ENCODE data around the gene MTHFD2L. TPM values are rescaled to one million over a fixed set of nuclear protein-coding genes. Genes with fewer than 3 reads are reported as not detected.

MTHFD2L gene
- total and polyA plus RNA-seq, 2 donors (not counting 3 experiments of a cell fraction or from before 2014, with no cell fraction given), result 6.9 to 15.2 TPM

DNA sequence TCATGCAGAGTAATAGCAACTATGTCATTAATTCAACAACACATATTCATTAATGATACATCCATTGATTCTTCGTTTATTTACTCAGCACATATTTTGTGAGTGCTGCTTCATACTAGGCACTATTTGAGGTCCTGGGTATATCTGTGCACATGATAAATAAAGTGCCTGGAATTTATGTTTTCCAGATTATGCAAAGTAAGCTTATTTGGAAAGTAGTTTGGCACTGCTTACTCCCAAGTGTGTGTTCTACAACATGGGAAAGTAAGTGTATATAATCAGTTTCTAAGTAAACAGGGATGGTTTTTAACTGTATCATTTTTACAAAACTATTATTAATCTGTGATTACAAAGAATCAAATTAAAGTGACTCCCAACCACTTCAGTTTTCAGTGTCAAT lies 133.6 kb downstream of the MTHFD2L start:
- Histone ChIP-seq H3K27ac (ENCODE audit: insufficient read depth, low read depth, low read length) (no peak overlapping the region), H3K9me3 (replicated peaks; ENCODE audit: control insufficient read depth, insufficient read depth, low read length) (no peaks in the 10 kb centered on the region), H2AFZ (ENCODE audit: low read depth, low read length) (no peak overlapping the region), H3K9me1 (replicated peaks; ENCODE audit: control insufficient read depth, extremely low read depth, insufficient read depth, low read length) (no peaks in the 10 kb centered on the region), H3K27me3 (ENCODE audit: control insufficient read depth in 2 of 2, insufficient read depth in 2 of 2, low read length in 2 of 2) (no peaks in the 10 kb centered on the region), H3K4me2 (ENCODE audit: insufficient read depth, low read length) (no peak overlapping the region), H4K20me1 (replicated peaks; ENCODE audit: control insufficient read depth, extremely low read depth, insufficient read depth, low read length) (no peaks in the 10 kb centered on the region), H3K79me2 (ENCODE audit: control insufficient read depth, insufficient read depth, low read length) (no peaks in the 10 kb centered on the region), H3K4me3 (replicated peaks in 1 of 3; ENCODE audit: insufficient read depth in 1 of 3, low read depth in 1 of 3, low read length in 3 of 3) (no peak overlapping the region), H3K9ac (replicated peaks; ENCODE audit: extremely low read depth, insufficient read depth, low read length) (no peak overlapping the region), H3K36me3 (ENCODE audit: control insufficient read depth in 2 of 2, extremely low read depth in 1 of 2, insufficient read depth in 2 of 2, low read length in 2 of 2) (no peaks in the 10 kb centered on the region), H3K4me1 (ENCODE audit: control insufficient read depth, extremely low read depth, insufficient read depth, low read length) (no peaks in the 10 kb centered on the region)
- no TSS peak for BruUV-seq (replicated peaks)
- FAIRE-seq (peak; percentile 15), DNase-seq (ENCODE audit: low read depth, low spot score) (no peak)
- POLR2A ChIA-PET, result no interaction called here
- dilution Hi-C loops (cut with MboI; ENCODE audit: extremely low pct_ligation_motif_present, low sequenced_read_pairs) (no loop called here), intact Hi-C loops (cut with micrococcal nuclease) (no loop called here)
- TF ChIP-seq JUN (IDR thresholded peaks at IDR 0.05; ENCODE audit: borderline replicate concordance, insufficient read depth, insufficient read length, low read depth), result no peak
- no peak for TF ChIP-seq POLR2AphosphoS5 (IDR thresholded peaks at IDR 0.05; ENCODE audit: insufficient read depth, low read depth, low read length)
- TF ChIP-seq MYC (IDR thresholded peaks at IDR 0.05; ENCODE audit: low read depth, low read length), result no peak
- TF ChIP-seq POLR2A (IDR thresholded peaks at IDR 0.05; ENCODE audit: low read depth, low read length), result no peak
- no peak for TF ChIP-seq MAX (IDR thresholded peaks at IDR 0.05; ENCODE audit: insufficient read depth, insufficient read length)
- no peak for TF ChIP-seq EZH2 (IDR thresholded peaks at IDR 0.05; ENCODE audit: borderline replicate concordance, low read depth, low read length, severe bottlenecking)
- TF ChIP-seq GATA2 (IDR thresholded peaks at IDR 0.05; ENCODE audit: insufficient read depth, insufficient read length, low read depth, low read length), result no peak
- TF ChIP-seq, protein P1, sequence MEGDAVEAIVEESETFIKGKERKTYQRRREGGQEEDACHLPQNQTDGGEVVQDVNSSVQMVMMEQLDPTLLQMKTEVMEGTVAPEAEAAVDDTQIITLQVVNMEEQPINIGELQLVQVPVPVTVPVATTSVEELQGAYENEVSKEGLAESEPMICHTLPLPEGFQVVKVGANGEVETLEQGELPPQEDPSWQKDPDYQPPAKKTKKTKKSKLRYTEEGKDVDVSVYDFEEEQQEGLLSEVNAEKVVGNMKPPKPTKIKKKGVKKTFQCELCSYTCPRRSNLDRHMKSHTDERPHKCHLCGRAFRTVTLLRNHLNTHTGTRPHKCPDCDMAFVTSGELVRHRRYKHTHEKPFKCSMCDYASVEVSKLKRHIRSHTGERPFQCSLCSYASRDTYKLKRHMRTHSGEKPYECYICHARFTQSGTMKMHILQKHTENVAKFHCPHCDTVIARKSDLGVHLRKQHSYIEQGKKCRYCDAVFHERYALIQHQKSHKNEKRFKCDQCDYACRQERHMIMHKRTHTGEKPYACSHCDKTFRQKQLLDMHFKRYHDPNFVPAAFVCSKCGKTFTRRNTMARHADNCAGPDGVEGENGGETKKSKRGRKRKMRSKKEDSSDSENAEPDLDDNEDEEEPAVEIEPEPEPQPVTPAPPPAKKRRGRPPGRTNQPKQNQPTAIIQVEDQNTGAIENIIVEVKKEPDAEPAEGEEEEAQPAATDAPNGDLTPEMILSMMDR (IDR thresholded peaks at IDR 0.05; ENCODE audit: extremely low read depth in 1 of 2, insufficient read depth in 1 of 2, low read depth in 1 of 2, low read length in 2 of 2), result no peak
- no peak for TF ChIP-seq FOS (IDR thresholded peaks at IDR 0.05; ENCODE audit: borderline replicate concordance, insufficient read depth, low read length)
- CTCF ChIA-PET, result interaction anchor here (1.4 to 2.0 kb wide), 2 partner anchors 11 to 103 kb away, joined by 3 to 7 read pairs; no protein-coding TSS in a partner anchor
